Nephron progenitor cell (in vitro differentiated cells): ENCODE data around the gene C22orf39.

Experiments
- DNase-seq: peaks from one replicate; pipeline ENCODE4 v3.0.0; 2021
- H3K27ac Mint-ChIP-seq: 2 replicates; pipeline ENCODE4 v1.8.0; 2021; ENCODE audit warnings: mild to moderate bottlenecking, moderate library complexity, mixed read lengths
- H3K27me3 Mint-ChIP-seq: 2 replicates; pipeline ENCODE4 v1.8.0; 2021; ENCODE audit warnings: mild to moderate bottlenecking, low read depth, mixed read lengths; ENCODE audit not compliant: poor library complexity
- H3K36me3 Mint-ChIP-seq: 2 replicates; pipeline ENCODE4 v1.8.0; 2021; ENCODE audit warnings: low read depth, mixed read lengths
- H3K4me1 Mint-ChIP-seq: 2 replicates; pipeline ENCODE4 v1.8.0; 2021; ENCODE audit warnings: mixed read lengths
- H3K4me3 Mint-ChIP-seq: 2 replicates; pipeline ENCODE4 v1.8.0; 2021; ENCODE audit warnings: mild to moderate bottlenecking, moderate library complexity, mixed read lengths
- H3K9me3 Mint-ChIP-seq: 2 replicates; pipeline ENCODE4 v1.8.0; 2021; ENCODE audit warnings: mild to moderate bottlenecking, moderate library complexity, mixed read lengths
- TF ChIP-seq, protein P1 (sequence below): fragments of 200-600 bp; sonication (generic); IDR thresholded peaks from 2 replicates; pipeline ENCODE4 v1.5.0; 2021; ENCODE audit warnings: antibody characterized with exemption

C22orf39 gene

GRCh38 chr22:19472233-19472632 is 24.7 kb upstream of the C22orf39 start:
- peaks cover 4% of the 10 kb centered on the region for H3K4me1 Mint-ChIP-seq
- peaks cover 41% of the 10 kb centered on the region for H3K36me3 Mint-ChIP-seq
- TF ChIP-seq, protein P1, sequence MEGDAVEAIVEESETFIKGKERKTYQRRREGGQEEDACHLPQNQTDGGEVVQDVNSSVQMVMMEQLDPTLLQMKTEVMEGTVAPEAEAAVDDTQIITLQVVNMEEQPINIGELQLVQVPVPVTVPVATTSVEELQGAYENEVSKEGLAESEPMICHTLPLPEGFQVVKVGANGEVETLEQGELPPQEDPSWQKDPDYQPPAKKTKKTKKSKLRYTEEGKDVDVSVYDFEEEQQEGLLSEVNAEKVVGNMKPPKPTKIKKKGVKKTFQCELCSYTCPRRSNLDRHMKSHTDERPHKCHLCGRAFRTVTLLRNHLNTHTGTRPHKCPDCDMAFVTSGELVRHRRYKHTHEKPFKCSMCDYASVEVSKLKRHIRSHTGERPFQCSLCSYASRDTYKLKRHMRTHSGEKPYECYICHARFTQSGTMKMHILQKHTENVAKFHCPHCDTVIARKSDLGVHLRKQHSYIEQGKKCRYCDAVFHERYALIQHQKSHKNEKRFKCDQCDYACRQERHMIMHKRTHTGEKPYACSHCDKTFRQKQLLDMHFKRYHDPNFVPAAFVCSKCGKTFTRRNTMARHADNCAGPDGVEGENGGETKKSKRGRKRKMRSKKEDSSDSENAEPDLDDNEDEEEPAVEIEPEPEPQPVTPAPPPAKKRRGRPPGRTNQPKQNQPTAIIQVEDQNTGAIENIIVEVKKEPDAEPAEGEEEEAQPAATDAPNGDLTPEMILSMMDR, result no peak
- no peak overlapping the region for H3K4me3 Mint-ChIP-seq
- H3K27ac Mint-ChIP-seq, result no peak overlapping the region
- H3K9me3 Mint-ChIP-seq, result no peaks in the 10 kb centered on the region
- no peak for DNase-seq
- no peaks in the 10 kb centered on the region for H3K27me3 Mint-ChIP-seq

DNA sequence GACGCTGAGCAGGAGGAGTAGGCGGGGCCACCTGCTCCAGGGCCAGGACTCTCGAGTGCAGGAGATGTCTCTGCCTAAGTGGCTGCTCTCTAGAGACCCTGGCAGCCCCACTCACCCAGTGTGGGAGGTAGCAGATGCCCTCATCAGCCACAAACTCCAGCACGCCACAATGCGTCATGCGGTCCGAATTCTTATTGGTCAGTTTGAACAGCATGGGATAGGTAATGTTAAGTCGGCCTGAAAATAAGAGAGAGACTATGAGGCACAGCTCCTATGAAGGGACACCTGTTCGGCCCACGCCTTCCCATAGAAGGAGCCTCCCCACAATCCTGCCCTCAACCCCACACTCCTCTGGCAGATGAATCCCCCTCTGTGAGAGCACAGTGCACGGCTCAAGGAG is 24.1 kb upstream of the C22orf39 start:
- Mint-ChIP-seq H3K27ac (no peak overlapping the region), H3K9me3 (no peaks in the 10 kb centered on the region), H3K4me3 (no peak overlapping the region), H3K4me1 (no peaks in the 10 kb centered on the region), H3K36me3 (peaks cover 41% of the 10 kb centered on the region), H3K27me3 (no peaks in the 10 kb centered on the region)
- no peak for DNase-seq
- TF ChIP-seq, protein P1, result no peak

GRCh38 chr22:19470010-19470409 is 22.5 kb upstream of the C22orf39 start:
- TF ChIP-seq, protein P1, result no peak
- no peak overlapping the region for H3K27ac Mint-ChIP-seq

DNA sequence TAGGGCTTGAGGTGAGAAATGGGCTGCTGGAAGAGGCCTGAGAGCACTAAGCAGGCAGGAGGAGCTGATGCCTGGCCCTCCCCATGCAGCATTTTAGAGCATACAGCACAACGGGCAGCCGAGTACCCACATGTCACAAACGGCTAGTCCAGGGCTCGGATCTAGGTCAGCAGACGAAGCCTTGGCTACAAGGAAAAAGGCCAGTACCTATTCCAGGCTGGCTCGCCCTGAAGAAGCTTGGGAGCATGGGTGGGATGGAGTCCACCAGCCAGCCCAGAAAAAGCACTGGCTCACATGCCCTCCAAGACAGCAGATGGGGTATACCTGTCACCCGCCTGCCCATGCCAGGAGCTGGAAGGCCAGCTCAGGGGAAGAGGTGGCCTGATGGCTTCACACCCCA is 21.9 kb upstream of the C22orf39 start:
- no peak for DNase-seq
- Mint-ChIP-seq H3K36me3 (peaks cover 46% of the 10 kb centered on the region), H3K27ac (no peak overlapping the region), H3K4me3 (no peak overlapping the region), H3K27me3 (no peaks in the 10 kb centered on the region), H3K4me1 (no peaks in the 10 kb centered on the region), H3K9me3 (no peaks in the 10 kb centered on the region)
- TF ChIP-seq, protein P1, result no peak

More at GRCh38 chr22:19470010-19470409, 22.5 kb upstream of the C22orf39 start:
- Mint-ChIP-seq H3K27me3 (no peaks in the 10 kb centered on the region), H3K9me3 (no peaks in the 10 kb centered on the region), H3K4me3 (no peak overlapping the region), H3K36me3 (peaks cover 46% of the 10 kb centered on the region), H3K4me1 (no peaks in the 10 kb centered on the region)
- DNase-seq, result no peak

DNA sequence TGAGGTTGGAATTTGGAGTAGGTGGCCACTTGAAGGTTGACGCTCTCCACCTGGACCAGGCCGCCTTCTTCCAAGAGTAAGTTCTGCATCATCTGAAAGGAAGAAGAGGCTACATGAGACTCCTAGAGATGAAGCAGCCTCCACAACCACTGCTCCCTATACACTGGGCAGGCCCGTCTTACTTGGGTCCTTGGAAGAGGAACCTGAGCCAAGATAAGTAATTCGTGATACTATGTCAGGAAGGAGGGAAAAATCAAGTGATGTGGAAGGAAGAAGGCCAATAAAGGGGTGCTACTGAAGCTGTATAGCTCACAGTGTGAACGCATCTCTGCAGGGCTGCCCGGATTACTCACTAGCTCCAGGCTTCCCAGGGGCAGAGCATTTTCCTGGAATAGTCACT is 20.4 kb upstream of the C22orf39 start:
- Mint-ChIP-seq H3K4me3 (no peak overlapping the region), H3K36me3 (peaks cover 43% of the 10 kb centered on the region), H3K9me3 (no peaks in the 10 kb centered on the region), H3K4me1 (no peaks in the 10 kb centered on the region), H3K27ac (no peak overlapping the region), H3K27me3 (no peaks in the 10 kb centered on the region)
- TF ChIP-seq, protein P1, result no peak
- no peak for DNase-seq

DNA sequence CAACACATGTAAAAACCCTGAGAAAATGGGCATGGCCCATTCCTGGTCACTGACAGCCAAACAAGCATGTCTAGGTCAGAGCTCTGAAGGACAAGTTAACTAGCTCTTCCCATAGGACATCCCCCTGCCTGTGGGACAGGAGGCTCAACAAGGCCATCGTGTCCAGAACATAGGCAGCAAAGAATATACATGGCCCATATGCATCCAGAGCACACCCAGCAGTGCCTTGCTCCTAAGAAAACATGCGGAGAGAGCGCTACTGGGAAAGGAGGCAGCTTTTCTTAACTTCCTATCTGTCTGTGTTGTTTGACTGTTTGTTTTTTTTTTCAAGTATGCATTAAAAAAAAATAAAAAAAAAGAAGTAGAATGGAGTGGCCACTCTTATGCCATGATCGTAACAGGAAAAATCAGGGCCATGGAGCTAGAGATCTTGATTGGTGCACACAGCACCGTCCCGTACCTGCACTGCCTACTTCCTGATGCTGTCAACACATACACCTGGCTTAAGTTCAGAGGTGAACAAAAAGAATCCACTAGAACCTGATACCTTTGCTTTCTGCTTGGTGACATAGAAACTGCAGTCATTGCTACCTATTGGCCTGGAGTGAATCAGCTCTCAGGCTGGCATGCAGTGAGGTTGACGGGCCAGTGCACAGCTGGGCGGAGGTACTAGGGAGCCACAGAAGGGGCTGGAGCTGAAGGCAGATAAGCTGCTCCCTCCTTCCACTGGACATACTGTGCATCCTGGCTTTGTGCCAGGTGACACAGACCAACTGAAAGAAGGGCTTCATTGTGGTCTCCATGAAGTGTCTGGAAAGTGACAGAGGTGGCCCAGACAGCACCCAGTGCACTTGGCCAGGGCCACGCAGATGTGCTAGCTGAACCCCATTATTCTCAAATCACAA is 19.6 kb upstream of the C22orf39 start:
- Mint-ChIP-seq H3K27ac (no peak overlapping the region), H3K36me3 (peaks cover 42% of the 10 kb centered on the region), H3K4me3 (no peak overlapping the region), H3K27me3 (no peaks in the 10 kb centered on the region), H3K9me3 (no peaks in the 10 kb centered on the region), H3K4me1 (no peaks in the 10 kb centered on the region)
- no peak for DNase-seq
- TF ChIP-seq, protein P1, result no peak
